Nasal cavity respiratory epithelium epithelial cell of viscerocranial mucosa (primary cell): Measurements from ENCODE around the gene SHKBP1. TPM values are rescaled to one million over a fixed set of nuclear protein-coding genes. Genes with fewer than 3 reads are reported as not detected.

ENCODE experiments used
- total RNA-seq: library from RNA; depleted of rRNA; stranded (reverse); fragments of >200 nt; gene quantifications from 2 replicates; pipeline ENCODE4 v1.2.3, GENCODE V29; 2014

SHKBP1 gene
- 55.9 and 57.1 TPM in 2 replicates for total RNA-seq

GRCh38 chr19:40576585-40577451 lies at the start of gene SHKBP1:
Gene SHKBP1 (plus strand): TSS chr19:40576873. CDS start chr19:40576900, 27 bp downstream.

GRCh38 chr19:40601134-40601974 lies 24.7 kb downstream of the SHKBP1 start, which contains the start of gene LTBP4:
Gene LTBP4 (plus strand): TSS chr19:40601369. CDS start chr19:40601388, 19 bp downstream.

Other genes with a start within 250 kb of the SHKBP1 start
- 5.8 and 10.4 TPM in 2 replicates for gene C19orf47, start 228.5 kb upstream of the SHKBP1 start, total RNA-seq
- 196 and 385 TPM in 2 replicates for gene PLD3, start 228.2 kb upstream of the SHKBP1 start, total RNA-seq
- gene HIPK4, start 186.7 kb upstream of the SHKBP1 start, total RNA-seq: under 0.01 and 0.07 TPM in 2 replicates
- 1.4 and 2.6 TPM in 2 replicates for gene PRX, start 163.5 kb upstream of the SHKBP1 start, total RNA-seq
- gene SERTAD1, start 150.9 kb upstream of the SHKBP1 start, total RNA-seq: 22.6 and 31.1 TPM in 2 replicates
- gene SERTAD3, start 132.5 kb upstream of the SHKBP1 start, total RNA-seq: 17.7 and 20.8 TPM in 2 replicates
- gene BLVRB, start 111.1 kb upstream of the SHKBP1 start, total RNA-seq: 178 and 418 TPM in 2 replicates
- gene SPTBN4, start 109.9 kb upstream of the SHKBP1 start, total RNA-seq: 0.36 and 1.4 TPM in 2 replicates
- 20.2 and 75.8 TPM in 2 replicates for gene LTBP4, start 24.5 kb downstream of the SHKBP1 start, total RNA-seq
- gene NUMBL, start 113.8 kb downstream of the SHKBP1 start, total RNA-seq: 6.8 and 24.3 TPM in 2 replicates
- gene COQ8B, start 140.0 kb downstream of the SHKBP1 start, total RNA-seq: 18.1 and 31.0 TPM in 2 replicates
- gene ITPKC, start 140.2 kb downstream of the SHKBP1 start, total RNA-seq: 33.2 and 75.7 TPM in 2 replicates
- 0.68 and 1.4 TPM in 2 replicates for gene ACTMAP, start 173.6 kb downstream of the SHKBP1 start, total RNA-seq
- gene SNRPA, start 174.3 kb downstream of the SHKBP1 start, total RNA-seq: 20.1 and 30.1 TPM in 2 replicates
- 0.34 and 0.71 TPM in 2 replicates for gene MIA, start 198.6 kb downstream of the SHKBP1 start, total RNA-seq
- gene RAB4B, start 201.4 kb downstream of the SHKBP1 start, total RNA-seq: 4.2 and 7.9 TPM in 2 replicates
- gene EGLN2, start 222.3 kb downstream of the SHKBP1 start, total RNA-seq: 65.6 and 74.6 TPM in 2 replicates